IMR-90 (cell line): Measurements from ENCODE around the gene CCDC92. TPM values are rescaled to one million over a fixed set of nuclear protein-coding genes. Genes with fewer than 3 reads are reported as not detected.

ENCODE experiments used
- ATAC-seq: fragments of 200-7000 bp; cut with Tn5 transposase; 2 replicates; pipeline ENCODE4 v1.9.1; 2020; ENCODE audit warnings: low read depth, mild to moderate bottlenecking, moderate library complexity
- BruUV-seq: library from RNA; stranded (reverse); fragments of 400-500 nt; replicated peaks from 2 replicates; lab custom pipeline; 2021; lab: Mats Ljungman, UMichigan
- CTCF ChIA-PET: fragments of 300-600 bp; formaldehyde crosslinking; extraction: SDS; loops from one replicate; lab custom pipeline; 2021; ENCODE audit warnings: antibody characterized with exemption; lab: Yijun Ruan, JAX
- POLR2A ChIA-PET: fragments of 300-600 bp; sonication (Branson Sonifier 250); formaldehyde crosslinking; loops from one replicate; lab custom pipeline; 2022; ENCODE audit warnings: antibody characterized with exemption; ENCODE audit not compliant: unreplicated experiment; lab: Charles Lee
- DNase-seq: peaks from one replicate; pipeline ENCODE4 v3.0.0; 2013
- H2AFZ ChIP-seq: replicated peaks from 2 replicates; pipeline ENCODE3; 2013; ENCODE audit warnings: low read length, mild to moderate bottlenecking; ENCODE audit not compliant: poor library complexity
- H2AK5ac ChIP-seq: 2 replicates; pipeline ENCODE4 v1.6.1; 2013; ENCODE audit warnings: low read depth, low read length, inconsistent platforms
- H2AK9ac ChIP-seq: replicated peaks from 2 replicates; pipeline ENCODE3; 2013; ENCODE audit warnings: mild to moderate bottlenecking, low read depth, low read length, moderate library complexity; ENCODE audit not compliant: poor library complexity
- H2BK120ac ChIP-seq: 2 replicates; pipeline ENCODE4 v1.6.1; 2013; ENCODE audit warnings: low read depth, low read length, inconsistent platforms
- H2BK15ac ChIP-seq: 3 replicates; pipeline ENCODE4 v1.6.1; 2013; ENCODE audit warnings: low read depth, low read length, inconsistent platforms
- H2BK20ac ChIP-seq: 2 replicates; pipeline ENCODE4 v1.6.1; 2013; ENCODE audit warnings: low read depth, mild to moderate bottlenecking, inconsistent platforms, low read length, moderate library complexity
- H2BK5ac ChIP-seq: 2 replicates; pipeline ENCODE4 v1.6.1; 2013; ENCODE audit warnings: mild to moderate bottlenecking, low read depth, low read length, inconsistent platforms; ENCODE audit not compliant: poor library complexity, severe bottlenecking
- H3K14ac ChIP-seq: replicated peaks from 2 replicates; pipeline ENCODE4 v1.6.1; 2013; ENCODE audit warnings: low read depth, low read length, inconsistent platforms
- H3K18ac ChIP-seq: 2 replicates; pipeline ENCODE4 v1.6.1; 2013; ENCODE audit warnings: low read depth, low read length, control low read depth
- H3K23ac ChIP-seq: 2 replicates; pipeline ENCODE4 v1.6.1; 2013; ENCODE audit warnings: low read depth, low read length, inconsistent platforms
- H3K27ac ChIP-seq: 2 replicates; pipeline ENCODE4 v1.5.1; 2013; ENCODE audit warnings: mild to moderate bottlenecking, control low read depth, low read length; ENCODE audit not compliant: insufficient read depth
- H3K27me3 ChIP-seq: 2 replicates; pipeline ENCODE4 v1.6.1; 2013; ENCODE audit warnings: low read length; ENCODE audit not compliant: control insufficient read depth, insufficient read depth
- H3K36me3 ChIP-seq: 2 replicates; pipeline ENCODE4 v1.6.1; 2013; ENCODE audit warnings: low read length, mixed read lengths; ENCODE audit not compliant: control insufficient read depth, insufficient read depth
- H3K4ac ChIP-seq: 2 replicates; pipeline ENCODE4 v1.6.1; 2013; ENCODE audit warnings: low read depth, low read length, inconsistent platforms
- H3K4me1 ChIP-seq: 2 replicates; pipeline ENCODE4 v1.6.1; 2013; ENCODE audit warnings: low read length, mixed read lengths; ENCODE audit not compliant: control insufficient read depth, insufficient read depth
- H3K4me2 ChIP-seq: 2 replicates; pipeline ENCODE4 v1.6.1; 2013; ENCODE audit warnings: low read depth, mild to moderate bottlenecking, control low read depth, low read length, moderate library complexity
- H3K4me3 ChIP-seq: 2 replicates; pipeline ENCODE4 v1.5.1; 2013; ENCODE audit warnings: low read depth, mild to moderate bottlenecking, control low read depth, low read length, moderate library complexity; ENCODE audit not compliant: insufficient read depth
- H3K56ac ChIP-seq: 2 replicates; pipeline ENCODE4 v1.6.1; 2013; ENCODE audit warnings: low read length, inconsistent platforms; ENCODE audit not compliant: insufficient read depth; ENCODE audit errors: extremely low read depth
- H3K79me1 ChIP-seq, 2 experiments: 2 replicates each; pipeline ENCODE4 v1.6.1; 2013; ENCODE audit warnings: low read length in 2 of 2, inconsistent platforms in 1 of 2, low read depth in 1 of 2
- H3K9ac ChIP-seq: 2 replicates; pipeline ENCODE4 v1.6.1; 2013; ENCODE audit warnings: low read depth, low read length, control low read depth
- H3K9me1 ChIP-seq: 2 replicates; pipeline ENCODE4 v1.6.1; 2013; ENCODE audit warnings: low read length, inconsistent platforms; ENCODE audit not compliant: insufficient read depth
- H3K9me3 ChIP-seq: 2 replicates; pipeline ENCODE4 v1.6.1; 2013; ENCODE audit warnings: low read length; ENCODE audit not compliant: control insufficient read depth, insufficient read depth
- H4K20me1 ChIP-seq: 2 replicates; pipeline ENCODE4 v1.6.1; 2013; ENCODE audit warnings: low read length, inconsistent platforms; ENCODE audit not compliant: insufficient read depth
- H4K5ac ChIP-seq: 2 replicates; pipeline ENCODE4 v1.6.1; 2013; ENCODE audit warnings: mild to moderate bottlenecking, low read depth, low read length, control low read depth
- H4K8ac ChIP-seq, 2 experiments: 2 replicates each; pipeline ENCODE4 v1.6.1; 2013; ENCODE audit warnings: low read depth in 2 of 2, low read length in 2 of 2, control low read depth in 1 of 2, inconsistent platforms in 1 of 2
- H4K91ac ChIP-seq: 2 replicates; pipeline ENCODE4 v1.6.1; 2013; ENCODE audit warnings: low read depth, low read length, inconsistent platforms; ENCODE audit not compliant: insufficient read depth
- CEBPB ChIP-seq: IDR thresholded peaks from 2 replicates; pipeline ENCODE4 v1.6.1; 2012; ENCODE audit warnings: low read depth, low read length, improper control_type of control experiment
- CHD1 ChIP-seq: IDR thresholded peaks from 2 replicates; pipeline ENCODE4 v1.6.1; 2012; ENCODE audit warnings: low read depth, low read length, improper control_type of control experiment
- FOS ChIP-seq: fragments of 150-350 bp; IDR thresholded peaks from 2 replicates; pipeline ENCODE4 v1.6.1; 2016; ENCODE audit warnings: low read depth, low read length
- MAFK ChIP-seq: IDR thresholded peaks from 2 replicates; pipeline ENCODE4 v1.6.1; 2012; ENCODE audit warnings: low read depth, low read length, improper control_type of control experiment
- MAZ ChIP-seq: IDR thresholded peaks from 2 replicates; pipeline ENCODE4 v1.6.1; 2012; ENCODE audit warnings: low read depth, mild to moderate bottlenecking, low read length, improper control_type of control experiment, moderate library complexity, borderline replicate concordance
- MXI1 ChIP-seq: IDR thresholded peaks from 2 replicates; pipeline ENCODE4 v1.6.1; 2012; ENCODE audit warnings: low read depth, mild to moderate bottlenecking, low read length, moderate library complexity, borderline replicate concordance
- NFE2L2 ChIP-seq: fragments of 150-350 bp; IDR thresholded peaks from 2 replicates; pipeline ENCODE4 v1.6.1; 2016; ENCODE audit warnings: low read depth, mild to moderate bottlenecking, low read length
- POLR2A ChIP-seq: IDR thresholded peaks from 2 replicates; pipeline ENCODE4 v1.6.1; 2012; ENCODE audit warnings: mild to moderate bottlenecking, low read depth, low read length
- RAD21 ChIP-seq: IDR thresholded peaks from 2 replicates; pipeline ENCODE4 v1.6.1; 2012; ENCODE audit warnings: low read length, improper control_type of control experiment
- SMC3 ChIP-seq: fragments of 150-350 bp; IDR thresholded peaks from 2 replicates; pipeline ENCODE4 v1.6.1; 2016; ENCODE audit warnings: low read depth, mild to moderate bottlenecking, antibody characterized with exemption, low read length, moderate library complexity
- WGBS, 2 experiments: methylation state at CpG; one replicate each; pipeline versions ENCODE4 v1.1.5 to v1.1.7; 2013; ENCODE audit warnings: missing lambda C conversion rate in 2 of 2; ENCODE audit not compliant: insufficient read length in 1 of 2; ENCODE audit errors: extremely low coverage in 2 of 2; 5-methylcytosine and 5-hydroxymethylcytosine counted together
- dilution Hi-C: fragments of 300-500 bp; cut with HindIII; formaldehyde crosslinking; loops from one replicate; pipeline ENCODE4 v1.14.3; 2018; ENCODE audit warnings: low sequenced_read_pairs; ENCODE audit not compliant: unreplicated experiment
- in situ Hi-C: fragments of 300-500 bp; cut with MboI; formaldehyde crosslinking; loops from 3 replicates; pipeline ENCODE4 v1.14.3; 2019; ENCODE audit warnings: low sequenced_read_pairs, inconsistent platforms, mixed read lengths
- intact Hi-C: fragments of 100-400 bp; cut with micrococcal nuclease; formaldehyde crosslinking; loops from 2 replicates; pipeline ENCODE4 v1.10.0; 2022
- polyA plus RNA-seq, 3 experiments: library from polyadenylated mRNA; depleted of rRNA; stranded (reverse); fragments of >200 nt; gene quantifications; 2 replicates each; pipeline ENCODE4 v1.2.3, GENCODE V29; 2012; ENCODE audit warnings: low replicate concordance in 1 of 3
- total RNA-seq: library from RNA; depleted of rRNA; stranded (reverse); fragments of >200 nt; gene quantifications from 2 replicates; pipeline ENCODE4 v1.2.3, GENCODE V29; 2012
- TF ChIP-seq, protein P1 (sequence below): conservative IDR thresholded peaks from 2 replicates; pipeline ENCODE4 v1.5.1; 2012; ENCODE audit warnings: mild to moderate bottlenecking, low read depth, low read length, improper control_type of control experiment
- TF ChIP-seq, protein P2 (sequence below): fragments of 150-350 bp; IDR thresholded peaks from 2 replicates; pipeline ENCODE4 v1.6.1; 2016; ENCODE audit warnings: low read depth, mild to moderate bottlenecking, low read length, moderate library complexity, borderline replicate concordance

The CCDC92 gene
- total and polyA plus RNA-seq, 2 of the 4 experiments (the other 2 are of a cell fraction): 5.7 to 55.5 TPM

DNA sequence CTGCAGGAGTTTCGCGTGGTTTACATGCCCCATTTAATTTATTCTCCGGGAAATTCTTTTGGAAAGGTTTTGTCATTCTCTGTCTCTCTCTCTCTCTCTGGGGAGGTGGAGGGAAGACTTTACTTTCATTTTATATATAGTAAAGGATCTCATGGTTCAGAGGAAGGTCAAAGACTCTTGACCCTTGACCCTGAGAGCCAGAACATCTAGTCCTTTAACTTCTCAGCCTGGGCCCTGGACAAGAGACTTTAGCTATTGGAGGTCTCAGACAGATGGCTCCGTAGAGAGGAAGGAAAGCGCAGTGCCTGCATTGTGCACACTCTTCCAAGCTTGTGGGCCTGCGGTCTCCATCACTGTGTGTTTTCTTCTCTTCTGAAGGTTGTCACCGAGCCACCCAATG lies 43.7 kb downstream of the CCDC92 start:
- ChIA-PET CTCF (no interaction called here), POLR2A (no interaction called here)
- no peak overlapping the region for H3K14ac ChIP-seq
- no TSS peak for BruUV-seq
- no peak overlapping the region for H2BK15ac ChIP-seq
- H3K4ac ChIP-seq: no peak overlapping the region
- H4K5ac ChIP-seq: no peak overlapping the region
- H3K9me3 ChIP-seq: no peaks in the 10 kb centered on the region; the same call in 1 of the 2 replicates
- H3K56ac ChIP-seq: no peak overlapping the region
- no peak for ATAC-seq
- H2BK120ac ChIP-seq: no peak overlapping the region
- no peaks in the 10 kb centered on the region; the same call in 1 of the 2 replicates for H3K36me3 ChIP-seq
- dilution Hi-C loops (no loop called here), in situ Hi-C loops (no loop called here), intact Hi-C loops (no loop called here)
- no peaks in the 10 kb centered on the region for H4K20me1 ChIP-seq
- H4K91ac ChIP-seq: no peak overlapping the region
- H2AFZ ChIP-seq: no peak overlapping the region
- H3K4me3 ChIP-seq: no peak overlapping the region
- H3K4me1 ChIP-seq: no peaks in the 10 kb centered on the region
- H3K9ac ChIP-seq: no peak overlapping the region
- no peak overlapping the region for H3K27ac ChIP-seq
- H3K9me1 ChIP-seq: no peaks in the 10 kb centered on the region
- H3K27me3 ChIP-seq: no peaks in the 10 kb centered on the region
- no peak overlapping the region for H4K8ac ChIP-seq
- H3K4me2 ChIP-seq: no peak overlapping the region
- no peak overlapping the region for H2BK5ac ChIP-seq
- TF ChIP-seq MAZ (no peak), MXI1 (no peak), MAFK (no peak), POLR2A (no peak), SMC3 (no peak), RAD21 (no peak), FOS (no peak), CEBPB (no peak), NFE2L2 (no peak), CHD1 (no peak)
- TF ChIP-seq, protein P1, sequence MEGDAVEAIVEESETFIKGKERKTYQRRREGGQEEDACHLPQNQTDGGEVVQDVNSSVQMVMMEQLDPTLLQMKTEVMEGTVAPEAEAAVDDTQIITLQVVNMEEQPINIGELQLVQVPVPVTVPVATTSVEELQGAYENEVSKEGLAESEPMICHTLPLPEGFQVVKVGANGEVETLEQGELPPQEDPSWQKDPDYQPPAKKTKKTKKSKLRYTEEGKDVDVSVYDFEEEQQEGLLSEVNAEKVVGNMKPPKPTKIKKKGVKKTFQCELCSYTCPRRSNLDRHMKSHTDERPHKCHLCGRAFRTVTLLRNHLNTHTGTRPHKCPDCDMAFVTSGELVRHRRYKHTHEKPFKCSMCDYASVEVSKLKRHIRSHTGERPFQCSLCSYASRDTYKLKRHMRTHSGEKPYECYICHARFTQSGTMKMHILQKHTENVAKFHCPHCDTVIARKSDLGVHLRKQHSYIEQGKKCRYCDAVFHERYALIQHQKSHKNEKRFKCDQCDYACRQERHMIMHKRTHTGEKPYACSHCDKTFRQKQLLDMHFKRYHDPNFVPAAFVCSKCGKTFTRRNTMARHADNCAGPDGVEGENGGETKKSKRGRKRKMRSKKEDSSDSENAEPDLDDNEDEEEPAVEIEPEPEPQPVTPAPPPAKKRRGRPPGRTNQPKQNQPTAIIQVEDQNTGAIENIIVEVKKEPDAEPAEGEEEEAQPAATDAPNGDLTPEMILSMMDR: no peak
- TF ChIP-seq, protein P2, sequence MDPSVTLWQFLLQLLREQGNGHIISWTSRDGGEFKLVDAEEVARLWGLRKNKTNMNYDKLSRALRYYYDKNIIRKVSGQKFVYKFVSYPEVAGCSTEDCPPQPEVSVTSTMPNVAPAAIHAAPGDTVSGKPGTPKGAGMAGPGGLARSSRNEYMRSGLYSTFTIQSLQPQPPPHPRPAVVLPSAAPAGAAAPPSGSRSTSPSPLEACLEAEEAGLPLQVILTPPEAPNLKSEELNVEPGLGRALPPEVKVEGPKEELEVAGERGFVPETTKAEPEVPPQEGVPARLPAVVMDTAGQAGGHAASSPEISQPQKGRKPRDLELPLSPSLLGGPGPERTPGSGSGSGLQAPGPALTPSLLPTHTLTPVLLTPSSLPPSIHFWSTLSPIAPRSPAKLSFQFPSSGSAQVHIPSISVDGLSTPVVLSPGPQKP: no peak
- no peak overlapping the region for H3K23ac ChIP-seq
- no peak overlapping the region for H2AK9ac ChIP-seq
- H3K79me1 ChIP-seq: no peaks in the 10 kb centered on the region
- WGBS, 2 experiments: no CpG with 5 or more reads among the region's 7 CpGs
- DNase-seq: no peak
- H2AK5ac ChIP-seq: no peak overlapping the region
- H2BK20ac ChIP-seq: no peak overlapping the region
- no peak overlapping the region for H3K18ac ChIP-seq
